Stimulated activated CD8-positive, alpha-beta memory T cell treated with anti-CD3 and anti-CD28 coated beads, Interleukin-15, amount 100 ng/mL, for 1 hour (primary cell): ENCODE data around the gene RMND1.
"Not testable (repeated sequence)": the region's sequence is repeated elsewhere in the genome, so short reads cannot be mapped to it uniquely, and the experiment has no call there.

Experiments used
- DNase-seq: peaks from one replicate; pipeline ENCODE4 v3.0.0-alpha.2; 2020; ENCODE audit warnings: low read depth

Gene RMND1

DNA sequence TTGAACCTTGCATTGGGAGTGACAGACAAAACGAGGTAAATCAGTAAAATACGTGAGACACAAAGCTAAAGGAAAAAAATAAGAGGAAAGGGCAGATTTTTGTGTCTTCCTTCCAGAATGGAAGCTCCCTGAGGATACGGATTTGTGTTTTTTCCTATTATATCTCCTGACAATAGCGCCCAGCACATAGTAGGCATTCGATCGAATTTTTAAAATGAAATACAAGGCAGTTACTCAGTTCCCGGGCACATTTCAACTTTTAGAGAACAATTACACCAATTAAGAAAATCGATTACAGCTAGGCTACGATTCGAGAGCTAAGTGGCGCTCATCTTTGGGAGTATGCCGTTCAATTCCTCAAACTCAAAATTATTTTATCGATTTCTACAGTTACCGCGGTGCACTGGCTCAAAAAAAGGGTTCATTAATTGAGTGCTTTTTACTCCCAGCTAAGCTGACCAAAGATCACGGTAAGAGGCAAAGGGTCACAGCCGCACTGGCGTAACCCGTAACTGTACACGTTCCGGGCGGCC is 443 bp downstream of the RMND1 start:
- no peak for DNase-seq

GRCh38 chr6:151450928-151451327 is 998 bp downstream of the RMND1 start:
- not testable (repeated sequence) for DNase-seq

GRCh38 chr6:151448623-151449022 is 3.3 kb downstream of the RMND1 start:
- no peak for DNase-seq

DNA sequence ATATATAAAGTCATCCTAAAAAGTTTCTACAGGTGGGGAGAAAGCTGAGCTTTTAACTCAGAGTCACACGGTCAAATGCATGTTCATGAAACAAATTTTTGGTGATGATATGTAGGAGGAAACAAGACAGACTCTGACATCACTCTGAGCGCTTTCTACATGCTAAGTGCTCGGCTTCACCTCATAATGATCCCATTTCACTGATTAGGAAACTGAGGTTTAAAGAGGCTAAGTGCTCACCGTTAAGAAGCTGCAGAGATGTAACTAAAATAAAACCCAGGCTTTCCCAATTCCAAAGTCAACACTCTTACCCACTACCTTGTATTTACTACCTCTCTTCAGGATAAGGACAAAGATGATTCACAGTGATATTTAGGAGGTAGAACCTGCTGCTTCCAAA is 4.7 kb downstream of the RMND1 start:
- no peak for DNase-seq

DNA sequence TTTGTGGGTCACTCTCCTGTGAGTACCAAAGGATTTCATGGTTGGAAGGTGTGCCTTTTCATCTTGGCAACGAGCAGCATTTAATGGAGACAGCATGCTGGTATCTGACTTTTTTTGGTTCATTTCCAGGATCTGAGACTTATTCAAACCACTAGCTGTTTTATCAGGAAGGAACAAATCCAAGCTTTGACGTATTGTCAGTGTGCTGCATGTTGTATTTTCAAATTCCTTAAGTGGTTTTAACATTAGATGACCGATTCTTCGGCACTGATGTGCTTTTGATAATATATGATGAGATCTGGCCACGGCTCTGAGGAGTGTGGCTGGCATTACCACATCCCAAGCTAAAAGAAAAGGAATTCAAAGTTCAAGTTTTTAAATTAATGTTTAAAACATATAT is 6.4 kb downstream of the RMND1 start:
- DNase-seq, result no peak

DNA sequence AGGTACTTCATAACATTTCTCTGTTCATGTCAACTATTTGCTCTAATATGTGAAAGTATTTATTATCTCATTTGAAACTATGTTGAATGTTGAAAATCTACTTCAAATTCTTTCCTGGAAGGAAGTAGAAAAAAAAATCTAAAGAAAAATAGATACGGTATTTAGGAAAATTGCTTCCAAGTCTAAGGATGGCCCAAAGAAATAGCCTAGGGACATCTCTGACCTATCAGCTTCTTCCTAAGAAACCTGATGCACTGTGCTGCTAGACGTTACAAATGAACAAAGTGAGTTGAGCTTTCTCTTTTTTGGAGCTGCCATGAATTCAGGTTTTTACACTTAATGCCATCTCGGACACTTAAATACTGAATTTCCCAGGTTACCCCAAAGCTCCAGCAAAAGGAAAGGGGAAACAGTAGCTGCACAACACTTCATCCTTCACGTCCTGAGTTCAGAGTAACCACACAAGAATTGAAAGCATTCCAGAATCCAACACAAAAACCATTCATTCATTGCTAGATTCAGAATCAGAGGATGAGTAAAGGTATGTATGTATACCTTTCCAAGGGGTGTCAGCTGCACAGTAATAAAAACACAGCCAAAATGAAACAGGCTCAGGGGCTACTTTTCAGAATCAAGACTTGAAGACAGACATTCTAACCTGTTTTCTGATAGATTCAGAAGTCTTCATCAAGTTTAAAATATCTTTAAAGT is 7.9 kb downstream of the RMND1 start:
- DNase-seq, result no peak

GRCh38 chr6:151443454-151443853 is 8.5 kb downstream of the RMND1 start:
- no peak for DNase-seq

DNA sequence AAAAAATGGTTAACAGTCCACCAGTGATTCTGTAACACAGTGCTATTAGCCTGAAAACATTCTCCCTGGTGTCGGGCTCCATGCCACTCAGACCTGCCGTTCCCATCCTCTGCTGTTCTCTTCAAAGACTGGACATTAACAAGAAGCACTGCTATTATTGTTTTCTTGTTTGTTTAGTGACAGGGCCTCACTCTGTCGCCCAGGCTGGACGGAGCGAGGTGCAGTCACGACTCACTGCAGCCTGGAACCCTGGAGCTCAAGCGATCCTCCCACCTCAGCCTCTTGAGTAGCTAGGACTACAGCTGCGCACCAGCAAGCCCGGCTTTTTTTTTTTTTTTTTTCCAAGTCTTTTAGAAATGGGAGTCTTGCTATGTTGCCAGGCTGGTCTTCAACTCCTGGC is 9.6 kb downstream of the RMND1 start:
- no peak for DNase-seq

GRCh38 chr6:151441390-151442166 is 10.3 kb downstream of the RMND1 start:
- DNase-seq, result no peak

DNA sequence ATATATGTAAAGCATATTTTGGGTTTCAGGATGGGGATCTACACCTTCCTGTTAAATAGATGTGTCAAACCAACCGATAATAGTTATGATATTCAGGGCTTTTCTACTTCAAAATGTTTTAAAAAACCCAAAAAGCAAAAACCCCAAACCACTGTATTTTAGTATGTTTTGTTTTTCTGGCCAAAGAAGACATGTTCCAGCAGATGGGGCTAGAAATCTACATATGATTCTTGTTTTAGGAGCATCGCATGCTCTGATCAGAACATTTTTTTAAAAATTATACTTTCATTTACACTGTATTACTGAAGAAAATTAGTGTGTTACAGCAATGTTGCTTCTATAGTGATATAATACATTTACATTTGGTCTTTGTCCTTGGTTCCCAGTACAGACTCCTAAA is 11.0 kb downstream of the RMND1 start:
- DNase-seq, result no peak

DNA sequence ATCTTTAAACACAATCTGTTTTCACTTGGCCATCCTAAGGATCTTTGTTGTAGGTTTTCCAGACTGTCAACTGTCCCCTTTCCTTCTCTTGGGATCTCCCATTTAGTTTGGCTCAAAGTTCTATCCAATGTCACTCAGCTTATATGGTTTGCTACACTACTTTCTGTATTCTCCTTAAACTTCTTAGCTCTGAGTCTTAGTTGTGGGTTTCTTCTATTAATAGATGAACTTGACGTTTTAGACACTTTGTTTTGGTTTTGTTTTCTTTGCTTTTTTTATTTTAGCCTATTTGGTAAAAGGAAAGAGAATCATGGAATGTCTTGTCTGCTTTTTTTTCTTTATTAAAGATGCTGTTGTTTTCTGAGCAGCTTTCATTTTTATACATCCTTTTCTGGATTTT is 11.4 kb downstream of the RMND1 start:
- DNase-seq, result no peak

DNA sequence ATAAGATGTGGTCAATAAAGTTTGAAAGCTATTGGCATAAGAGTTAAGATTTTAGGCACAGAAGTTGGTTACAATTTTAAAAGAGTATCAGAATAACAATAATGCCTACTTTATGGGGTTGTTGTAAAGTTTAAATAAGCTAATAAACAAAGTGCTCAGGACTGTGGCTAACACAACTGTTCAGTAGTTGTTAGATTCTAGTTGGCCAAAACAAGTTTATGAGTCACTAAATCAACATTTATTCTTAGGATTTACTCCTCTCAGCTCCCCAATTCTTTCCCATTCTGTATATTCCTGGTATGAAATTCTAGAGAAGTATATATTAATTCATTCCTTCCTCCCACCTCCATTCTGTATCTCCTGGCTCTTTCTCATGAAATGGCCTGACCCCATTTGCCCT is 14.5 kb downstream of the RMND1 start:
- no peak for DNase-seq

DNA sequence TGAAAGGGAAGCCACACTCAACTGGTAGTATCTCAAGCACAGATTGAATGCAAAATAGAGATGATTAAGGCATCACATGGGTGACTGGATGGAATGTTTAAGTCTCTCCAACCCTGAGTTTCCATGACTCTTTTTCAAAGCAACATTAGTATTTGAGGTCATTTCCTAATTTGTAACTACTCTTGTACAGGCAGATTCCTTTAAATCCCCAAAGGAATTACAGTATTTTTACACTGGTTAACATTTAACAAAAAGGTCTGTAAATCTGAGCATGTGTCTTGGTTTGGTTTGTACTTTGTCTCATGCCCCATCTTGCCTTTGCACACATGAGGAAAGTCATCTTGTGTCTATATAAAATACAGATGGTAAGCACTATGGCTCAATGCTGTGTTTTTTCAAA is 15.1 kb downstream of the RMND1 start:
- DNase-seq, result no peak

- no peak for DNase-seq
These were observed 15.6 kb downstream of the RMND1 start for GRCh38 chr6:151436300-151436699.

GRCh38 chr6:151434369-151434768 is 17.6 kb downstream of the RMND1 start:
- DNase-seq, result no peak

GRCh38 chr6:151432651-151433050 is 19.3 kb downstream of the RMND1 start:
- DNase-seq, result no peak

- DNase-seq, result no peak
These were observed 20.6 kb downstream of the RMND1 start for GRCh38 chr6:151431337-151431736.

DNA sequence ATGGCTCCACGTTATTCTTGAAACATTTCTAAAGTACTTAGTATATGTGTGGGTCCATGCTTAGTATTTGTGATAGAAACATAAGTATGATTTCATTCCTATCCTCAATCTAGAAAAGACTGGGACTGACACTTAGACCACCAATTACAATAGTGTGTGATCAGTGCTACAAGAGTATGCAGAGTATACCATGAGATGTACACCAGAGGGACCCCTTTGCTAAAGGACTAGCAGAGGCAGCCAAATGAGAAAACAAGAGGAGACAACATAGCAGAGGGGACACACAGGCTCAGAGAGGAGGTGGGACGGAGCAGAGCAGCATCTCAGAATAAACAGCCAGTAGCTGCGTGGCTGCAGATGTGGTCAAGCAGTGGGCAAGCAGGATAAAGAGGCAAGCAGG is 21.0 kb downstream of the RMND1 start:
- no peak for DNase-seq

GRCh38 chr6:151428093-151428735 is 23.7 kb downstream of the RMND1 start:
- DNase-seq, result no peak

DNA sequence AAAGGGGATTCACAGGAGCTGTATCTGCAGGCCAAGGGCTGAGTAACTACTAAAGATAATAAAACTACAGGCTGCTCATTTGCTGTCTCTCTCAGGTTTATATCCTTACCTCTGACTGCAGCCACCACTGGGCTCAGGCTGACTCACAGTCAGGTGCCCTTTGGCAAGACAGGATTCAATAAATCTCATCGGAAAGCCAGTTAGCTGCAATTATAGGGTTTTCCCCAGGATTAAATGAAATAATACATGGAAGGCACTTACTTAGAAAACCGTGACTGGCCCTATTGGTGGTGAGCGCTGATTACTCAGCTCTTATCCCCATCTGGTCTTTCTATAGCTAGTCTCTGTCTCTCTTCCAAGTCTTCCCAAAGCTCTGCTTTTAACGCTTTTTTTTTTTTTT is 26.4 kb downstream of the RMND1 start:
- DNase-seq, result no peak

DNA sequence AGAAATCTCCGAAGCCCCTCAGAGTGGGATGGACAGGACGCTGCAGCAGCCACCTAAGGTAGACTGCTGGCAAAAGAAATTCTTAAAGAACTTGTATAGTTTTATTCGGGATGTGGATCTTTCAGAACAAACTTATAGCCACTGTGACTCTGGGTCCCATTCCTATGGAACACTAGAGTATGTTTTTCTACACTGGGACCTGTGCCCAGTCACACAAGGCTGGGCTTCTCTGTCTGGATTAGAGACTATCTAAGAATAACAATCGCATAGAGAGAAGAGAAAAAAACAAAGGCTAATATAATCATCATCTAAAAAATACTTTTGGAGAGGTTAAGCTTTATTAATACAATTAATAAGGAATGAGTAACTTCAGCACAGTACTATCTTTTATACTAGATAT is 28.9 kb downstream of the RMND1 start:
- no peak for DNase-seq

DNA sequence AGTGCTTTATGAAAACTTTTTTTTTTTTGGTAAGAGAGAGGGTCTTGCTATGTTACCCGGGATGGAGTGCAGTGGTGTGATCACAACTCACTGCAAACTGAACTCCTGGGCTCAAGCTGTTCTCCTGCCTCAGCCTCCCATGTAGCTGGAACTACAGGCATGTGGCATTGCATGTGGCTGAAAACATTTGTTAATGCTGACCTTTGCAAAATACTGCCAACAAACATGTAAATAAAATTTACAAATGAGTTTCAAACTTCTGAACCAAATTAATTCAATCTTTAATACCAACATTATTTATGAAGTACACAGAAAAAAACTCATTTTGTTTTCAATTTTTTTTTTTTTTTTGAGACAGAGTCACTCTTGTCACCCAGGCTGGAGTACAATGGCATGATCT is 34.4 kb downstream of the RMND1 start:
- DNase-seq, result no peak

DNA sequence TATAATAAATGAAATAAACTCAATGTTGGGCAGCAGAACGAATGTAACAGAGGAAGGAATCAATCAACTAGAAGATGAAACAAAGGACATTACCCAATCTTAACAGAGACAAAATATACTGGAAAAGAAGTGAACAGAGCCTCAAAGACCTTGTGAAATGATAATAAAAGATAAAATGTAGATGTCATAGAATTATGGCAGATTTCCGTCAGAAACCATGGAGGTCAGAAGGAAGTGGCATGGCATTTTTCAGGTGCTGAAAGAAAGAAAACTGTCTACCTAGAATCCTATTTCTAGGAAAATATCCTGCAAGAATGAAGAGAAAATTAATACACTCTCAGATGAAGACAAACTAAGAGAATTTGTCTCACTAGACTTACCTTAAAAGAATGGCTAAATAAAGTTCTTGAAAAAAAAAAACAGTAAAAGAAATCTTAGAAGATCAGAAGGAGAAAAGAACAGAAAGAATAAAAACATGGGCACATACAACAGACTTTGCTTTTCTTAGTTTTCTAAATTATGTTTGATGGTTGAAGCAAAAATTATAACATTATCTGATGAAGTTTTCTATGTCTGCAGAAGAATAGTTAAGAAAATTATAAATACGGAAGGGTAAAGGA is 37.2 kb downstream of the RMND1 start:
- no peak for DNase-seq
